ENCODE measurements around the gene UBE2E3. TPM values are rescaled to one million over a fixed set of nuclear protein-coding genes. Genes with fewer than 3 reads are reported as not detected.

UBE2E3 gene
- total and polyA plus RNA-seq, 8 donors, result 11.9 to 560 (median 83.8) TPM

DNA sequence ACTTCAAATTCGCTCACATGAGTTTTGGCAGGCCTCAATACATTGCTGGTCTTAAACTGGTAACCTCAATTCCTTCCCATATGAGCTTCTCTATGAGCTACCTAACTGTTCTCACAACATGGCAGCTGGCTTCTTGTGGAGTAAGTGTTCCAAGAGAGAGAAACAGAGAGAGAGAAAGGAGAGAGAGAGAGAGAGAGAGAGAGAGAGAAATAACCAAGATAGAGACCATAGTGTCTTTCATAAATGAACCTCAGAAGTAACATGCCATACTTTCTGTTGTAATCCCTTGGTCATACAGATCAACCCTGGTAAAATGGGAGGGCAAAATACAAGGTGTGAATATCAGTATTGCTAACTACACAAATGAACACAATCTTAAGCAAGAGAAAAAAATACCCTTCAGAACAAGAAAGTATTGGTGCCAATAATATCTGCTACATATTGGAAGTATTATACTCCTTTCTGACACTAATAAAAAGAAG lies 33.2 kb upstream of the UBE2E3 start:
- intact Hi-C loops (cut with DNase I; ENCODE audit: low total_unique reads), result no loop called here
- no peaks in the 10 kb centered on the region for H3K4me1 ChIP-seq
- no peaks in the 10 kb centered on the region for H3K9me3 ChIP-seq
- 79 to 90% (median 81%) methylated on average over 1 of the region's 1 CpG for WGBS, 5 donors
- H3K27me3 ChIP-seq, result no peaks in the 10 kb centered on the region
- no peaks in the 10 kb centered on the region for H3K36me3 ChIP-seq
- no peak for TF ChIP-seq CTCF (IDR thresholded peaks at IDR 0.05)
- no peak for TF ChIP-seq POLR2A (IDR thresholded peaks at IDR 0.05)
- no peak for TF ChIP-seq EP300 (IDR thresholded peaks at IDR 0.05)
- no peak for TF ChIP-seq POLR2AphosphoS5 (IDR thresholded peaks at IDR 0.05)
- H3K4me3 ChIP-seq, result no peak overlapping the region
- no peak for DNase-seq
- H3K27ac ChIP-seq, result no peak overlapping the region

- Histone ChIP-seq H3K27me3 (no peaks in the 10 kb centered on the region), H3K4me3 (no peak overlapping the region), H3K9me3 (no peaks in the 10 kb centered on the region), H3K4me1 (no peaks in the 10 kb centered on the region), H3K27ac (no peak overlapping the region), H3K36me3 (no peaks in the 10 kb centered on the region)
- TF ChIP-seq CTCF (IDR thresholded peaks at IDR 0.05) (no peak), POLR2A (IDR thresholded peaks at IDR 0.05) (no peak), POLR2AphosphoS5 (IDR thresholded peaks at IDR 0.05) (no peak), EP300 (IDR thresholded peaks at IDR 0.05) (no peak)
- DNase-seq, result no peak
- intact Hi-C loops (cut with DNase I; ENCODE audit: low total_unique reads), result no loop called here
- 0 to 57% (median 44%) methylated on average over 1 of the region's 1 CpG for WGBS, 5 donors
Measured at GRCh38 chr2:180949896-180950295, 30.5 kb upstream of the UBE2E3 start.

DNA sequence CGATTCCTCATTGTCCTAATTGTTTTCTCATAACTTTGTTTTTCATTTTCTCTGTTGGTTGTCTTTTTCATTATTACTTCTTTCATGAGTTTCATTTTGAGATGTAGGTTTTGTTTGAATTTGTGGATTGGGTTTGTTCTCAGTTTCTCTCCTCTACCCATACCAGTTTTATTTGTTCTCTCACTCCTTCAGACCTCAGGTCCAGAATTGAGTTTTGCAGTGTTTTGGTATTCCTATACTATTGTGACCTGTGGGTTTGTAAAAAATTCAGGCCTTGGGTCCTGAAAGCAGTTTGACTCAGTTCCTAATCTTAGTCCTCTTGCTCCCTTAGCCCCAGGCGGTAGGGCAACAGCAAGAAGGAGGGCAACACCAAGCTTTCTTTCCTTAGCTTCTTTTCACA lies 28.3 kb upstream of the UBE2E3 start:
- Histone ChIP-seq H3K9me3 (no peaks in the 10 kb centered on the region), H3K27ac (no peak overlapping the region), H3K36me3 (no peaks in the 10 kb centered on the region), H3K27me3 (no peaks in the 10 kb centered on the region), H3K4me1 (no peaks in the 10 kb centered on the region), H3K4me3 (no peak overlapping the region)
- WGBS, 5 donors, result 79 to 86% (median 83%) methylated on average over 2 of the region's 2 CpGs
- TF ChIP-seq CTCF (IDR thresholded peaks at IDR 0.05) (no peak), POLR2A (IDR thresholded peaks at IDR 0.05) (no peak), POLR2AphosphoS5 (IDR thresholded peaks at IDR 0.05) (no peak)
- DNase-seq, result no peak
- intact Hi-C loops (cut with DNase I; ENCODE audit: low total_unique reads), result no loop called here

GRCh38 chr2:180952731-180953336 lies 27.6 kb upstream of the UBE2E3 start:
- Histone ChIP-seq H3K9me3 (no peaks in the 10 kb centered on the region), H3K4me1 (no peaks in the 10 kb centered on the region), H3K27ac (no peak overlapping the region), H3K4me3 (no peak overlapping the region), H3K27me3 (no peaks in the 10 kb centered on the region), H3K36me3 (no peaks in the 10 kb centered on the region)
- TF ChIP-seq CTCF (IDR thresholded peaks at IDR 0.05) (no peak), EP300 (IDR thresholded peaks at IDR 0.05) (no peak), POLR2AphosphoS5 (IDR thresholded peaks at IDR 0.05) (no peak), POLR2A (IDR thresholded peaks at IDR 0.05) (no peak)
- intact Hi-C loops (cut with DNase I; ENCODE audit: low total_unique reads), result no loop called here
- DNase-seq, result no peak
